Right lobe of liver (tissue), 6 donors: ENCODE data around the gene CREB5. TPM values are rescaled to one million over a fixed set of nuclear protein-coding genes. Genes with fewer than 3 reads are reported as not detected.

Experiments
- ATAC-seq, 4 donors: fragments of 200-7000 bp; cut with Tn5 transposase; one replicate each; pipeline ENCODE4 v1.9.1; 2020; ENCODE audit warnings: mild to moderate bottlenecking in 4 of 4, moderate library complexity in 4 of 4
- DNase-seq, 3 donors: peaks; one replicate each; pipeline ENCODE4 v3.0.0-alpha.2; 2020
- H3K27ac ChIP-seq, 3 donors: fragments of 200-600 bp; one replicate each; pipeline ENCODE4 v1.8.0; 2022
- H3K27me3 ChIP-seq, 2 donors: fragments of 200-600 bp; one replicate each; pipeline ENCODE4 v1.8.0; 2022
- H3K36me3 ChIP-seq, 4 donors: fragments of 200-600 bp; sonication (generic) in 1 of 4; one replicate each; pipeline versions ENCODE4 v1.5.1 to v1.8.0; 2017 to 2022; ENCODE audit warnings: control low read depth in 1 of 4
- H3K4me1 ChIP-seq, 4 donors: fragments of 200-600 bp; sonication (generic) in 1 of 4; one replicate each; pipeline versions ENCODE4 v1.5.1 to v1.8.0; 2017 to 2022; ENCODE audit warnings: control low read depth in 1 of 4
- H3K4me3 ChIP-seq, 3 donors: fragments of 200-600 bp; one replicate each; pipeline ENCODE4 v1.8.0; 2022
- H3K9me3 ChIP-seq, 4 donors: fragments of 200-600 bp; sonication (generic) in 1 of 4; one replicate each; pipeline versions ENCODE4 v1.5.1 to v1.8.0; 2017 to 2022; ENCODE audit warnings: control low read depth in 1 of 4
- POLR2A ChIP-seq: fragments of 450-650 bp; IDR thresholded peaks from one replicate; pipeline ENCODE4 v1.6.1; 2017; ENCODE audit warnings: antibody characterized with exemption, mild to moderate bottlenecking
- WGBS: methylation state at CpG from one replicate; pipeline ENCODE4 v1.1.6; 2018; ENCODE audit warnings: low coverage, low lambda C conversion rate; ENCODE audit not compliant: insufficient coverage; ENCODE audit errors: missing lambda C conversion rate; 5-methylcytosine and 5-hydroxymethylcytosine counted together
- intact Hi-C, 2 donors: fragments of 100-400 bp; cut with DNase I; formaldehyde crosslinking; loops; one replicate each; pipeline versions ENCODE4 v1.11.2 to v1.14.1; 2022
- total RNA-seq, 6 experiments: library from RNA; depleted of rRNA in 2 of 6; stranded (reverse); fragments of >200 nt in 2 of 6; fragmentation: NEBNext Ultra II Directional in 3 of 6; extraction: Animal tissue kit (Norgen Biotek cat#: 25700) in 3 of 6; gene quantifications; one replicate each; pipeline versions ENCODE4 v1.1.0 to v1.2.4, GENCODE V29; 2016 to 2023
- TF ChIP-seq, protein P1 (sequence below), 4 donors: fragments of 200-600 bp in 3 of 4; fragments of 450-650 bp in 1 of 4; IDR thresholded peaks; one replicate each; pipeline versions ENCODE4 v1.5.1 to v1.8.0; 2016 to 2022; ENCODE audit warnings: antibody characterized with exemption in 4 of 4, mild to moderate bottlenecking in 2 of 4
- donor health status: DM: no; HTN: yes; CAD: no.
- donor health status: DM: no; HTN: no; CAD: no.
- donor health status: DM: no; HTN: no; CAD: no.
- donor health status: DM: no; HTN: yes; CAD: no.
- donor health status: DM: no; HTN: yes; CAD: no.

The CREB5 gene
- total RNA-seq, 6 experiments from 2014 or later, result 0.48 to 6.3 (median 1.4) TPM

DNA sequence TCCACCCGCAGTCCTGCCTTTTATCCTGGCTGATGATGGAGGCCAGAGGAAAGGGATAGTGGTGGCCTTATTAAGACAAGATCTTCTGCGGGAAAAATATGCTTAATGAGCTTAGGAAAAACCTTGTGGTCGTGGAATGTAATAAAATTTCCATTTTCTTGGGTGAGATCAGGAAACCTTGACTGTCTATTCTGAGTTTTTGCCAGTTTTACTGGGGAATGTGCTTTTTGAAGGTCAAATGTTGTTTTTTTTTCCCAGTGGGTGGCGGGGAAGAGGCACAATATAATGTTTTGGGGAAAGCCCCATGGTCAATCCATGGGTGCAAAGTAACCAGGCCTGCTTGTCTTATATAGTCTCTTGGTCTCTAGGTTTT is 118.5 kb downstream of the CREB5 start:
- no peak for TF ChIP-seq POLR2A
- TF ChIP-seq, protein P1, sequence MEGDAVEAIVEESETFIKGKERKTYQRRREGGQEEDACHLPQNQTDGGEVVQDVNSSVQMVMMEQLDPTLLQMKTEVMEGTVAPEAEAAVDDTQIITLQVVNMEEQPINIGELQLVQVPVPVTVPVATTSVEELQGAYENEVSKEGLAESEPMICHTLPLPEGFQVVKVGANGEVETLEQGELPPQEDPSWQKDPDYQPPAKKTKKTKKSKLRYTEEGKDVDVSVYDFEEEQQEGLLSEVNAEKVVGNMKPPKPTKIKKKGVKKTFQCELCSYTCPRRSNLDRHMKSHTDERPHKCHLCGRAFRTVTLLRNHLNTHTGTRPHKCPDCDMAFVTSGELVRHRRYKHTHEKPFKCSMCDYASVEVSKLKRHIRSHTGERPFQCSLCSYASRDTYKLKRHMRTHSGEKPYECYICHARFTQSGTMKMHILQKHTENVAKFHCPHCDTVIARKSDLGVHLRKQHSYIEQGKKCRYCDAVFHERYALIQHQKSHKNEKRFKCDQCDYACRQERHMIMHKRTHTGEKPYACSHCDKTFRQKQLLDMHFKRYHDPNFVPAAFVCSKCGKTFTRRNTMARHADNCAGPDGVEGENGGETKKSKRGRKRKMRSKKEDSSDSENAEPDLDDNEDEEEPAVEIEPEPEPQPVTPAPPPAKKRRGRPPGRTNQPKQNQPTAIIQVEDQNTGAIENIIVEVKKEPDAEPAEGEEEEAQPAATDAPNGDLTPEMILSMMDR (IDR thresholded peaks at IDR 0.05), result no peak
- 43% methylated on average over 4 of the region's 4 CpGs for WGBS
- Histone ChIP-seq H3K27me3 (no peaks in the 10 kb centered on the region), H3K36me3 (no peaks in the 10 kb centered on the region), H3K4me3 (no peak overlapping the region), H3K9me3 (no peaks in the 10 kb centered on the region), H3K27ac (no peak overlapping the region), H3K4me1 (no peaks in the 10 kb centered on the region)
- DNase-seq (no peak), ATAC-seq (no peak)
- intact Hi-C loops, result no loop called here

DNA sequence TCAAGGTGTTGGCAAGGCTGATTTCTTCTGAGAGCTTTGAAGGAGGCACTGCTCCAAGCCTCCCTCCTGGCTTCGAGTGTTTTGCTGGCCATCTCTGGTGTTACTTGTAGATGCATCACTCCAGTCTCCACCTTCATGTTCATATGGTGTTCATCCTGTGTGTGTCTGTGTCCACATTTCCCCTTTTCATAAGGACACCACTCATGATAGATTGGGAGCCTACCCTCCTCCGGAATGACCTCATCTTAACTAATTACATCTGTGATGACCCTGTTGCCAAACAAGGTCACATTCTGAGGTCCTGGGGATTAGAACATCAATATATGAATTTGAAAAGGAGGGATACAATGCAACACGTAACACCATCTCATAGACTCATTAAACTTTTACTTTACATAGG is 119.0 kb downstream of the CREB5 start:
- Histone ChIP-seq H3K36me3 (no peaks in the 10 kb centered on the region), H3K4me1 (no peaks in the 10 kb centered on the region), H3K27ac (no peak overlapping the region), H3K4me3 (no peak overlapping the region), H3K27me3 (no peaks in the 10 kb centered on the region), H3K9me3 (no peaks in the 10 kb centered on the region)
- intact Hi-C loops, result no loop called here
- ATAC-seq (no peak), DNase-seq (no peak)
- WGBS, result 76% methylated on average over 3 of the region's 3 CpGs
- TF ChIP-seq POLR2A, result no peak
- TF ChIP-seq, protein P1 (IDR thresholded peaks at IDR 0.05), result no peak

DNA sequence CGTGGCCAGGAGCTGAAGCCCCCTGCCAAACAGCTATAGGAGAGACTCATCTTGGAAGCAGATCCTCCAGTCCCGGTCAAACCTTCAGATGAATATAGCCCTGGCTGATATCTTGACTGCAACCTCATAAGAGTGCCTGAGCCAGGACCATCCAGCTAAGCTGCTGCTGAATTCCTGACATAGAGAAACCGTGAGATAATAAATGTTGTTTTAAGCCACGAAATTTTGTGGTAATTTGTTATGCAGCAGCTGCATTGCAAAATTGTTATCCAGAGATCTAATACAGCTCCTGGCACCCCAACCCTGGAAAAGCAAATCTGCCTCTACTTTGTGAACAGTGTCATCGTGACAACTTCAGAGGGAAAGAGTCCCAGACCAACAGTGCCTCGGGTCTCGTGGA is 119.9 kb downstream of the CREB5 start:
- Histone ChIP-seq H3K4me3 (no peak overlapping the region), H3K36me3 (no peaks in the 10 kb centered on the region)
- 61% methylated on average over 5 of the region's 7 CpGs for WGBS

DNA sequence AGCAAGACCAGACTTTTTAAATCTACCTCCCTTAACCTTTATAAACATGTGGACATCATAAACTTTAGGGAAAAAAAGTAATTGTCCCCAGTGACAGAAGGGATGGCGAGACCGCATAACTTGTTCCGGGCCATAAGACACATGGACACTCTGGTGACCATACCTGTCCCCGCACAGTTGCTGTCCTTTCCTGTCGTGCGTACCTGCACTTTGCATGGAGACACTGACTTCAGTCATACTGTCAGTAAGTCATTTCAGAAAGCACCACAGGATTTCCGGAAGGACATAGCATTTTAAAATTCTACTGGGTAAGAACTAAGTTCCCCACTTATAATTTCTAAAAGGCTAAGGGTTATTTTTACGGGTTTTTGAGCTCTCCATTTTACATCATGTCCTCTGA is 120.9 kb downstream of the CREB5 start:
- intact Hi-C loops, result no loop called here
- DNase-seq (no peak), ATAC-seq (no peak)
- H3K9me3 ChIP-seq, result no peaks in the 10 kb centered on the region
- H3K27ac ChIP-seq, result no peak overlapping the region
- no peaks in the 10 kb centered on the region for H3K4me1 ChIP-seq
- 66% methylated on average over 6 of the region's 8 CpGs for WGBS
- H3K27me3 ChIP-seq, result no peaks in the 10 kb centered on the region
- H3K4me3 ChIP-seq, result no peak overlapping the region
- no peaks in the 10 kb centered on the region for H3K36me3 ChIP-seq
- no peak for TF ChIP-seq POLR2A
- TF ChIP-seq, protein P1 (IDR thresholded peaks at IDR 0.05), result no peak

More for the DNA sequence above, 119.9 kb downstream of the CREB5 start:
- no peak for DNase-seq
- TF ChIP-seq POLR2A, result no peak
- TF ChIP-seq, protein P1 (IDR thresholded peaks at IDR 0.05), result no peak
- intact Hi-C loops, result no loop called here
- Histone ChIP-seq H3K27ac (no peak overlapping the region), H3K27me3 (no peaks in the 10 kb centered on the region), H3K9me3 (no peaks in the 10 kb centered on the region), H3K4me1 (no peaks in the 10 kb centered on the region)
- ATAC-seq, result no peak
